Measurements from ENCODE around the gene EPS15.
"Not testable (repeated sequence)": the region's sequence is repeated elsewhere in the genome, so short reads cannot be mapped to it uniquely, and the experiment has no call there.

Gene EPS15

DNA sequence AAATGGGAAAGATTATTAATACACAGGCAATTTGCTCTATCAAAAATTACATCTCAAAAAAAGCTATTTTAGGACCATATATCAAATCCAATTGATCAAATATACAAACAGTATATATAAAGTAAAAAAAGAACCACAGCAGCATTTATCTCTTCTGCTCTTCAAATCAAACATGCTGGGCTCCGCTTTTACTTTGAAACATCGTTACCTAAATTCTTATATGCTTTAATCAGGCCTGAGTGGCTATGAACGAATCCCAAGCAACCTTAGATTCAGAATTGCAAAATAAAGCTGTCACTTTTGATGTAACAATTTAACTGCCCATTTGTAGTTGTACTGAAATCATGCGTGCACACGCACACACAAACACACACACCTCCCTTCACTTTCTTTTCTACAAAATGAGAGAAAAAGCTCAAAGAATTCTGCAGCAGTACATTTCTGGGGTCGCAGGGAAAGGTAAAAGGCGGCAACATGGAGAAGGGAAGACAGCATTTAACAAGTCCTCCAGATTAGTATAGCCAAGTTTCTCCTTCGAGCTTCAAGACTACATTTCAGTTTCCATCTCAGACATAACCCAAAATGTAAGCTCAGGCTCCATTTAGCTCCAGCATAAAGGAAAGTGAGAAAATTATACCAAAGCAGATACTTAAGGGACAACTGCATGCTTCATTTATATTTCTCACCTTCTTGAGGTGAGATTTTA lies 96.5 kb downstream of the EPS15 start:
- no peak for DNase-seq

DNA sequence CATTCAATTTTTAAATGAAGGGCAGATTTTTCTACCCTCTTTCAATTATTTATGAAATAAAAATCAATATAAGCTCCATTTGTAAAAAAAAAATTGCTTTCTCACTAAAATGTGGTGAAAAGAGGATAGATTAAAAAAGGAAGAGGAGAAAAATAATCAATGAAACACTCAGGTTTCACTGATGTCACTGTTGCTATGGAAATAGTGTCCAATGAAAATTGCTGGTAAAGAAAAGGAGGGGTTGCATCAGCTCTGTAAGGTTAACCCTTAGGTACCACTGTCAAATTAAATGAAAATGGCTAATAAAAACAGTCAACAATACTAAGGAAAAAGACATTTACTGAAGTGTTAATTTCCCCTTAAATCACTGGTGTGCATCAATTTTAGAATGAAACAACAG lies 97.1 kb downstream of the EPS15 start:
- peak; percentile 10 for DNase-seq

DNA sequence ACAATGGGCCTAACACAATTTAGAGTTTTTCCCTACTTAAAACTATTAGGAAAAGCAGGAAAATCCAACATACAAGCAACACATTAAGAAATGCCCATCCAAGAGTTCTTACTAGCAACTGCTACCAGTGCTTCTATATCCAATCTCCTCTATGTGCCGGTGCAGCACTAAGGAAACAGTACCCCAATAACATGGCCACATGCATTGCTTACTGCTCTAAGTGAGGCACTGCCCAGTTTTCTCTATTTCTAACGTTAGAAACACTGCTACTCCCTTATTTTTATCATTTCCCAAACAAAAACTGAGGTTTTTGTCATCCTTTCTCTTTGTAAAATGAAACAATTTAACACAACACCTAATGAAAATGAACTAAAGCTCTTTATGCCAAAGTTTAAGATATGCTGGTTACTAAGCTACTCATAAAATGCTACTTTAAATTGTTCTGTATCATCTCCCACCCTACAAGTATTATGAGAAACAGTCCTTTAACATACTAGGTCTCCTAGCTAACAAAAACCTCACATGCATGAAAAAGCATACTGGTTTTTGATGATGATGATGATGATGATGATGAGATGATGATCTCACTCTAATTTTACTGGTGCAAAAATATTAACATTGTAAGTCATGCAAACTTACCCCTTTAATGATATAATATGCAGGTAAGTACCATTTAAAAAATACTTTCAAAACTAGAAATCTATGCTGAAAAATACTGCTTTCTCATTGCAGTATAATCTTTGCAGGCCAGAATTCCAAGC lies 98.0 kb downstream of the EPS15 start:
- no peak for DNase-seq

DNA sequence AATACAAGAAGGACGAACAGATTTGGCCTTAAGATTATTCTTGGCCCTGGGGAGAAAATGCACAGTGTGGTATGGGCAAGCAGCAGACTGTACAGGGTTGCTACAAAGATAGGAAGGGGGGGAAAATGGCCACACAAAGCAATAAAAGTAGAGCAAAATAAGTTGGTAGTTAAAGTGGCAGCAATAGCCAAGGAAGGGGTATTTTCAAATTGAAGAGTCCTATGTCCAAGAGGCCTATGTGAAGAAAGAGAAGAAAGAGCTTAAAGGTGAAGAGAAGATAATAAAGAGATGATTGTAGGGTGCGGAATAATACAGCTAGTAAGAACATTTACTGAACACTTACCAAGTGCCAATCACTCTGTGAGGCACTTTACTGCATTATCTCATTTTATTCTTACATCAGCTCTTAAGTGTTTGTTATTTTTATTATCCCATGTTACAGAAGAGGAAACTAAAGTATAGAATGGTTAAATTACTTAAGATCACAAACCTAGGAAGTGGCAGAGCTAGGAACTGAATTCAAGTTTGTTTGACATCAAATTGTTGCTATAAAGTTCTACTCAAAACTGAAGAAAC lies 100.6 kb downstream of the EPS15 start:
- DNase-seq: no peak

DNA sequence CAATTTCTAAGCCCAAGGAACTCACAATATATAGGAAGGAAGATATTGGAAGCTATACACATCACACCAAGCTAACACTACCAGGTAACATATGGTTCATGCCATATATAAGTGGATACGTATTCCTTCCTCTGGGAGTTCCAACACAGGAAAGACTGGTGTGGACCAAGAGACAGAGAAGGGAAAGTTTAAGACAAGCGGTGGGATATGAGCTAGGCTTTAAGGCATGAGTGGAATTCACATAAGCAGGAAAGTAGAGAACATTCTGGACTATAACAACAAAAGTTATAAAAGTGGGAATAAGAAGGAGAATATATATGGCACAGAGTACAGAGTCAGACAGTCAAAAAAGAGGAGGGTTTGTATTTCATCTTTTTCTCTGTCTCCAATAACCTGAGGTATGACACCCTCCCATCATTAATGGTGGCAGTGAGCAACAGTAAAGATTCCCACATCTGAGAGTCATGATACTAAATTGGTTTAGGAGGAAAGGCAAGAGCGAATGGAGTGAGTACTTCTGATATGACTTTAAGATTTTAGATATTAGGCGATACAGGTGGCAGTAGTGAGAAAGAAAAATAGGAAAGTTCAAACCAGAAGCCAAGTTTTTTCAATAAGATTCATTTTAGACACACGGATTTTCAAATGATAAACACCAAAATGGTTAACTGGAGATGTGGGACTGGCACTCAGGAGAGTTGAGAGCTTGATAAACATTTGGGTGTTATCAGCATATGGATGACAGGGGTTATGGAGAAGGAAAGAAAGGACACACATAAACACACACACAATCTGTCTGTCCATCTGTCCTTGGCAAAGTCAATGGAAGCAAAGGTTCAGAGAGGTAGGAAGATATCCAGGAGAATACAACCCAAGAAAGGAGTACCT lies 101.3 kb downstream of the EPS15 start:
- no peak for DNase-seq

DNA sequence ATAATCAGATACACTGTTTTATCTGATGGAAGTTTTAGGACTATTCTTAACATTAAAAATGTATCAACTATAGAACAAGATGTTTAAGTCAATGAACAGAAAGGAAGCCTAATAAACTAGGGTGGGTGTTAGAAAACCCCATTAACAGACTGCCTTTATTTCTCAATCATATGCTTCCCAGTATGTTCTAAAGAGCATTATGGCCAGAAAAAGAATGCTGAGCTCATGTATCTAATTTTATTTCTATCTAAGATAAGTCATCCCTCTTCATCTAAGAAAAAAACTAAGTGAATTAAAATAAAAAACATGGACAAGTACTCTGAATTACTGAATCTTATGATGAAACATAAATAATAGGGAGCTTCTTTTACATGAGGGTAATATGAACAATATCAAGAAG lies 102.2 kb downstream of the EPS15 start:
- DNase-seq: no peak

DNA sequence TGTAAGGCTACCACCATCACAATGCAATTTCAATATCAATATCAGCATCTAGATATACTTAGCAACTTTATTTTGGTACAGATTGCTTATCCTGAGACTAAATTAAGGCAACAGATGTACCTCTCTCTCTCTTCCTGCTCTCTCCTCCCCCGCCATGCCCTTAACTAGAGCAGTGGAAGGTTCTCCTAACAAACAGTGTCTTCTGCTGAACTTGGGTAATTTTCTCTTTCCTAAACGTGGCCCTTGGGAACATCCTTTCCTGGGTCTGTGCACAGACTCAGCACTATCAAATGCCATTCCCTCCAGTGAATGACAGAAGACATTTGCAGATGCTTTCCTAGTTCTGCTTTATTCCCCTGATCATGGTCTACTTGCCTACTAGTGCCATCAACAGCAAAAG lies 103.1 kb downstream of the EPS15 start:
- DNase-seq: no peak

DNA sequence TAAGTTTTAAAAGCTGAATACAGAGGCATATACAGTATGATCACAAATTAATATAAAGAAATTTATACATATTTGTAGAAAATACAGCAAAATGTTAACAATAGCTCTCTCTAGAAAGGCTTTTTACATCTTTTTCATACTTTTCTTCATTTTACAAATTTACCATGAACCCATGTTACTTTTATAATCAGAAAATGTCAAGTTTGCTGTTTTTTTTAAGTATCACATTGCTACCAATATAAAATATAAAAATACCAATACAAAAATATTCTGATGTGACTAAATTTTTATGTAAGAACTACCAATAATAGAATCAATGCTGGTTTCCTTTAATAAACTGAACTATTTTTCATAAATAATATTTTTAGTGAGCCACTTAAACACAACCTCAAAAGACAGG lies 104.3 kb downstream of the EPS15 start:
- DNase-seq: no peak

DNA sequence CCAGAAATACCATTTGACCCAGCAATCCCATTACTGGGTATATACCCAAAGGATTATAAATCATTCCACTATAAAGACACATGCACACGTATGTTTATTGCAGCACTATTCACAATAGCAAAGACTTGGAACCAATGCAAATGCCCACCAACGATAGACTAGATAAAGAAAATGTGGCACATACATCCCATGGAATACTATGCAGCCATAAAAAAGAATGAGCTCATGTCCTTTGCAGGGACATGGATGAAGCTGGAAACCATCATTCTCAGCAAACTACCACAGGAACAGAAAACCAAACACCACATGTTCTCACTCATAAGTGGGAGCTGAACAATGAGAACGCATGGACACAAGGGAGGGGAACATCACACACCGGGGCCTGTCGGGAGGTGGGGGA lies 107.2 kb downstream of the EPS15 start:
- not testable (repeated sequence) for DNase-seq

DNA sequence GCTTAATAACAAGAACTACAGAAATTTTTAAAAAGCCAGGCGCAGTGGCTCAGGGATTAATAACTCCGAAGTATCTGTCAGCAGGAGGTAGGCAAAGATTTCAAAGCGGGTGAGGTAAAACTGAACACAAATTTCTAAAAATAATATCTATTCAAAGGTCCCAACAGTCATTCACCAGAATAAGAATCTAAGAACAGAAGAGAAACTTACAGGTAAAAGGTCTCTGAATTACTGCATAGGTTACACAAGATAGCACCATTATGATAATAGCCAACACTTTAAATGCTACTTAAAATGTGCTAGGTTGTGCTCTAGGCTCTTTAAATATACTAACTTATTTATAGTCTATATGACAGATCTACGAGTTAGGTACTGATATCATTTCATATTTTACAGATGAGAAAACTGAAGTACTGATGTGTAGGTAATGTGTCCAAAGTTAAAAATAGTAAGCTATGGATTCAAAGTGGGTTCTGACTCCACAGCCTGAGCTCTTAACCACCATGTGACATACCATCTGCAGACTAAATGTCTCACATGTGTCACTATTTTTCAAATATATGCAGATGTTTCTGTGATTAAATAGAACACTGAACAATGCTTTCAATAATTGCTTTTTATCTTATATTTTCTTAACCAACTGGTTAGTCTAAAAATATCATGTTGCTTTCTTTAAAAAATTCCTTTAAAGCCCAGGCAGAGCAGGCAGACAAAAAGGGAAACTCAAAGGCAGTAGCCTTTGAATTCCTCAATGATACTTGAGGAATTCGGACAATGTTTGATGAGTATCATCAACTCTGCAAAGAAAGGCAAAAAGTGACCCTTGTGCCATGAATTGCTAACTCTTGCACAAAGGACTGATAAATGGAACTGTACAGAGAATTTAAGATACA lies 108.3 kb downstream of the EPS15 start:
- no peak for DNase-seq

DNA sequence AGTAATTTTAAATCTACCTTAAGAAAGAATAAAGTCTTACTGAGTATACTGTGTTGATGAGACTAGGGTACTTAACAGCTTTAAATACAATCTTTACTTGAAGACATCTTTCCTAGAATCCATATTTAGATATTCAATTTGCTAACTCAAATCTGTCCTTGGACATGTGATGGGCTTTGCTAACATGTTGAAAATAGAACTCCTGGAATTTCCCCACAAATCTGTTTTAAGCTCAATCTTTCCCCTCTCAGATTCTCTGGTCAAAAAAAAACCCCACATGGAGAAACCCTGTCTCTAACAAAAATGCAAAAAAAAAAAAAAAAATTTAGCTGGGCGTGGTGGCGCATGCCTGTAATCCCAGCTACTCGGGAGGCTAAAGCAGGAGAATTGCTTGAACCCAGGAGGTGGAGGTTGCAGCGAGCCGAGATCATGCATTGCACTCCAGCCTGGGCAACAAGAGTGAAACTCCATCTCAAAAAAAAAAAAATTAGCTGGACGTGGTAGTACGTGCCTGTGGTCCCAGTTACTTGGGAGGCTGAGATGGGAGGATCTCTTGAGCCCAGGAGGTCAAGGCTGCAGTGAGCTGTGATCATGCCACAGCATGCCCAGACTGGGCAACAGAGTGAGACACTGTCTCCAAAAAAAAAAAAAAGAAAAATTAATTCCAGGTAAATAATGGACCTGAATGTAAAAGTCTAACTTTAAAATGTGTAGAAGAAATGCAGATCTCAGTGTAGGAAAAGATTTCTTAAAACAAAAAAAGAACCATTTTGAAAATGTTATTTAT lies 109.1 kb downstream of the EPS15 start:
- DNase-seq: not testable (repeated sequence)

DNA sequence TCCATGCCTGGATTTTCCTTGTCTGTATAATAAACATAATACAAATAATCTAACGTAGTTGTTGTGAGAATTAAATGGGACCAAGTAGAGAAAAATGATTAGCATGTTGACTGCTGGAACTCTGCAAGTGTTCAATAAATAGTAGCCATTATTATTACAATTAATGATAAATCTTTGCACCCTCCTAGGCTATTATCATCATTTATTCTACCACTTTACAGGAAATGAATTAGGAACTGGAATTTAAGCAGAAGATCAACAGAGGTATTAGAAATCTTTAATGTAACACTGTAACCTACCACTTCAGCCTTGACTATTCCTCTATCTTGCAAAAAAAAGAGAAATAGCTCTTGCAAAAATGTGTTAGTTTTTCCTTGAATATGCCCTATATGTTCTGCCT lies 126.8 kb downstream of the EPS15 start:
- no peak for DNase-seq

DNA sequence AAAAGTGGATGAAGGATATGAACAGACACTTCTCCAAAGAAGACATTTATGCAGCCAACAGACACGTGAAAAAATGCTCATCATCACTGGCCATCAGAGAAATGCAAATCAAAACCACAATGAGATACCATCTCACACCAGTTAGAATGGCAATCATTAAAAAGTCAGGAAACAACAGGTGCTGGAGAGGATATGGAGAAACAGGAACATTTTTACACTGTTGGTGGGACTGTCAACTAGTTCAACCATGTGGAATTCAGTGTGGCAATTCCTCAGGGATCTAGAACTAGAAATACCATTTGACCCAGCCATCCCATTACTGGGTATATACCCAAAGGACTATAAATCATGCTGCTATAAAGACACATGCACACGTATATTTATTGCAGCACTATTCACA lies 128.4 kb downstream of the EPS15 start:
- DNase-seq: not testable (repeated sequence)

DNA sequence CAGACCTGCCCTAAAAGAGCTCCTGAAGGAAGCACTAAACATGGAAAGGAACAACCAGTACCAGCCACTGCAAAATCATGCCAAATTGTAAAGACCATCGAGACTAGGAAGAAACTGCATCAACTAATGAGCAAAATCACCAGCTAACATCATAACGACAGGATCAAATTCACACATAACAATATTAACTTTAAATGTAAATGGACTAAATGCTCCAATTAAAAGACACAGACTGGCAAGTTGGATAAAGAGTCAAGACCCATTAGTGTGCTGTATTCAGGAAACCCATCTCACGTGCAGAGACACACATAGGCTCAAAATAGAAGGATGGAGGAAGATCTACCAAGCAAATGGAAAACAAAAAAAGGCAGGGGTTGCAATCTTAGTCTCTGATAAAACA lies 131.8 kb downstream of the EPS15 start:
- DNase-seq: not testable (repeated sequence)

DNA sequence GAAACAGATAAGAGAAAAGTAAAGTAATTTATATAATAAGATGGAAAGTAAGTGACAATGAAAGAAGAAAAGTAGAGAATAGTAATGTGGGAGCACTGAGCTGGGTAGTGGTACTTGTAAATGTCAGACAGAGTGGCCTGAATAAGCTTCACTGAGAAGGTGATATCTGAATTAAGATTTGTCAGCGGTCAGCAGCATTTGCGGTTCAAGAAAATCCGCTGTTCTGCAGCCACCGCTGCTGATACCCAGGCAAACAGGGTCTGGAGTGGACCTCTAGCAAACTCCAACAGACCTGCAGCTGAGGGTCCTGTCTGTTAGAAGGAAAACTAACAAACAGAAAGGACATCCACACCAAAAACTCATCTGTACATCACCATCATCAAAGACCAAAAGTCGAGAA lies 132.8 kb downstream of the EPS15 start:
- not testable (repeated sequence) for DNase-seq

DNA sequence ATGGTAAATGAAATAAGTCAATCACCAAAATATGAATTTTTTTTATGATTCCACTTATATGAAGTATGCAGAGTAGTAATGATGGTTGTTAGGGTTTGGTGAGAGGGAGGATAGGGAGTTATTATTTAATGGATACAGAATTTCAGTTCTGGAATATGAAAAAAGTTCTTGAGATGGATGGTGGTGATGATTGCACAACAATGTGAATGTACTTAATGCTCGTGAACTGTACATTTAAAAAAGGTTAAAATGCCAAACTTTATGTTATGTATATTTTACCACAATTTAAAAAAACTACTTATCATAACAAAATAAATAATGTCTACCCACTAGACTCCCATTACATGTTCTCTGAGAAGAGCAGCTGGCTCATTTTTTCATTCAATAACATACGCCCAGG lies 133.3 kb downstream of the EPS15 start:
- DNase-seq: no peak

DNA sequence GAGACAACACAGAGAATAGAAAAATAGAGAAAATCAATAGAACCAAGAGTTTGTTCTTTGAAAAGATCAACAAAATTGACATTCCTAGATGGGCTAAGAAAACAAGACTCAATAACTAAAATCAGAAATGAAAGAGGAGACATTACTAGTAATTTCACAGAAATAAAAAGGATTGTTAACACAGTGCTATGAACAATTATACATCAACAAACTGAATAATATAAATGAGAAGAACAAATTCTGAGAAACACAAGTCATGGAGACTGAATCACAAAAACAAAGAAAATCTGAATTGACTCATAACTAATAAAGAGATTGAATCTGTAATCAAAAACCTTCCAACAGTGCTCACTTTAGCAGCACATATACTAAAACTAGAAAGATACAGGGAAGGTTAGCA lies 137.1 kb downstream of the EPS15 start:
- no peak for DNase-seq

DNA sequence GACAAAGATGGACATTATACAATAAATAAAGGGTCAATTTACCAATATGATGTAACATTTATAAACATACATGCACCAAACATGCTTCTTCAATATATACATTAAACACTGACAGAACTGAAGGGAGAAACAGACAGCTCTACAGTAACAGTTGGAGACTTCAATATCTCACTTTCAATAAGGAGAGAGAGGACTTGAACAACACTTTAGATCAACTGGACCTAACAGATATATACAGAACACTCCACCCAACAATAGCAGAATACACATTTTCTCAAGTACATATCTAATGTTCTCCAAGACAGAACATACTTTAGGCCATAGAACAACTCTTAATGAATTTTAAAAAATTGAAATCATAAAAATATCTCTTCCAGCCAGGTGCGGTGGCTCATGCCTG lies 138.1 kb downstream of the EPS15 start:
- DNase-seq: no peak

DNA sequence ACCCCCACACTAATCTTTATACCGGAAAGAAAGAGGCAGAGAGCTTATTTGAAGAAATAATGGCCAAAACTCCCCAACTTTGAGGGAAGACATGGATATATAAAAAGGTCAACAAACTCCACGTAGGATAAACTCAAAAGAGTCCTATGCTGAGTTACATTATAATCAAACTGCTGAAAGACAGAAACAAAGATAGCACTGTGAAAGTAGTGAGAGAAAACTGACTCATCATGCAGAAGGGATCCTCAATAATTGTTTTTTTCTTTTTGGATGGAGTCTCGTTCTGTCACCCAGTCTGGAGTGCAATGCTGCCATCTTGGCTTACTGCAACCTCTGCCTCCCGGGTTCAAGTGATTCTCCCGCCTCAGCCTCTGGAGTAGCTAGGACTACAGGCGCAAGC lies 140.2 kb downstream of the EPS15 start:
- DNase-seq: no peak

DNA sequence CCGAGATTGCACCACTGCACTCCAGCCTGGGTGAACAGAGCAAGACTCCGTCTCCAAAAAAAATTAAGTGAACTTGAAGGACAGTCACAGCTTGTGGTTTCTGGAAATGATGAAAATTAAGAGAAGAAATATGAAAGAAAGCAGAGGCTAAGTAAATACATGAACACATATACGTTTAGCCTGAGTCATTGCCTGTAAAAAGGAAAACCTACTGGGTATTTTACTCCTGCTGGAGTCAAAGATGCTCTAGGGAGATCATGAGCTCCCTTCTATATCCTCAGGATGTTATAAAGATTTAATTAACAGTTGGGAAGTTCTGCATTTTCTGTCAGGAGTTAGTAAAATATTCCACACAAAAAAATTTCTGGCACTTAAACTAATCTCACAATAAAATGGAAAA lies 145.2 kb downstream of the EPS15 start:
- no peak for DNase-seq

DNA sequence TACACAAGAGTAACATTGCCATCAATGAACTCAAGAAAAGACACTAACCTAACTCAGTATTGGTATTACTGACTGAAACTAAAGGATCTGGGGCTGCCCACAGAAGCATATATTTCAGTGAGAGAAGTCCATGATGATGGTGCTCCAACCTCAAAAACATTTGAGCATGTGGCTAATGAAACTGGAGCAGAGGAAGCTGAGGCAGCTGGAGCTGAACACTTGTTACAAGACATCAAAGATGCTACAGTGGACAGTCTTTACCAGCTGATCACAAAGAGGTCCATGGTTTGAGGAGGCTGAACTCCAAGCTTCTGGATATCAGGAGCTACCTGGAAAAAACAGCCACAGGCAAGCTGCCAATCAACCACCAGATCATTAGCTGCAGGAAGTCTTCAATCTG lies 146.5 kb downstream of the EPS15 start:
- no peak for DNase-seq

Data from NCI-H446 treated with DMSO at 0.1 percent for 48 hours (cell line).